Glomerular visceral epithelial cell (primary cell): ENCODE data around the gene USP22.
"Not testable (repeated sequence)": the region's sequence is repeated elsewhere in the genome, so short reads cannot be mapped to it uniquely, and the experiment has no call there.

Experiments
- DNase-seq: peaks from one replicate; pipeline ENCODE4 v3.0.0-alpha.2; 2016; ENCODE audit errors: extremely low spot score

Gene USP22

DNA sequence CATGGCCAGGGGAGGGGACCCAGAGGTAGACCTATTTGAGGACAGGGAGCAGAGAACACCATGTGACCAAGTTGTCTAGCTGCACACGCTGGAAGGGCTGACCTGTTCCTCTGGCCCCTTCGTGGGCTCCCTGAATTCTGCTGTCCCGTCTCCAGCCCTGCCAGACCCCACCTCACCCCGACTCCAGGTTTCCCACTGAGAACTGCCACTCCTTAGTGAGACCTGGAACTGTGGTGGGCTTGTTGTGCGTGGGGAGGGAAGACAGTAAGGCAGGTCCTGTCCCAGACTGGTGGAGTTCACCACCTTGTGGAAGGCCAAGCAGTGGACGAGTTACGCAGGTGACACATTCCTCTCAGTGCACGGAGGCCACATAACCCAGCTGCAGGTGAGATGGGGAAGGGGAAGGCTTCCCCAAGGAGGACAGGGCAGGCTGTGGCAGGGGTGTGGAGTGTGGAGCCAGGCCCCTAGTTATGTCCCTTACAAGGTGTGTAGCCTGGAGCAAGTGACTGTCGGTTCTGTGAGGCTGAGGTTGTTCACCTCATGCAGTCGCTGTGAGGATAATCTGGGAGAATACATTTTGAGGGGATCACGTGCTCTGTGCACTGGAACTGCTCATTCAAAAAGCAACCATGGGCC lies 54.7 kb downstream of the USP22 start:
- no peak for DNase-seq

- DNase-seq = no peak
Measured at GRCh38 chr17:20987511-20987910, 55.3 kb downstream of the USP22 start.

- DNase-seq = no peak
Measured at GRCh38 chr17:20986767-20987510, 55.9 kb downstream of the USP22 start.

DNA sequence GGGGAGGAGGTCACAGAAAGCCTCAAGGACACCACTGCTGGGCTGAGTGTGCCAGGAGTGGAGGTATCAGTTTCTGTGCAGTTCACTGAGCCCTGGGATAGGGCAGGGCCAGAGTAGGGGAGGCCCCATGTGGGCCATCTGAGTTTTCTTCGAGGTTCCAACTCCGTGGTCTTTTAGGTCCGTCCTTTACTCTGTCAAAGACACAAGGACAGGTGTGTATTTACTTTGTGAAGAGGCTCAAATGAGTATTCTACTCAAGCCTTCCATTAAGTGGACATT lies 59.5 kb downstream of the USP22 start:
- no peak for DNase-seq

DNA sequence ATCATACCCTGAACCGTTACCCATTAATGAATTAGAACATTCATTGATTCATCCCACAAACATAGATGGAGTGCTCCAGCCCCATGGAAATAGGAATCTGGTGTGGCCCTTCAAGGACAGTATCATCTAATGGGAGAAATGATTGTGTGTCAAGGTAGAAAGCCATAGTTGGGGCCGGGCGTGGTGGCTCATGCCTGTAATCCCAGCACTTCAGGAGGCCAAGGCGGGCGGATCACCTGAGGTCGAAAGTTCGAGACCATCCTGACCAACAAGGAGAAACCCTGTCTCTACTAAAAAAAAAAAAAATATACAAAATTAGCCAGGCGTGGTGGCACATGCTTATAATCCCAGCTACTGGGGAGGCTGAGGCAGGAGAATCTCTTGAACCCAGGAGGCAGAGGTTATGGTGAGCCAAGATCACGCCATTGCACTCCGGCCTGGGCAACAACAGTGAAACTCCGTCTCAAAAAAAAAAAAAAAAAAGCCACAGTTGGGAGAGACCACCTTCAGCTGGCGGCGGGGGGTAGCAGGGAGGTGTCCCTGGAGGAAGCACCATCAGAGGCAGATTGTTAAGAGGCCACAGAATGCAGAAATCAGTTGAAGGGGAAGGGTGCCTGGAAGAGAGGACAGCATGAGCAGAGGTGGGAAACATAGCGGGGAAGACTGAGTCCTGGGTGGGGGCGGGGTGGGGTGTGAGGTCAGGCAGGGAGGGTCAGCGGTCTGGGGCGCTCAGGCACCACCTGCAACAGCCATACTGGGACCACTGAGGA lies 60.0 kb downstream of the USP22 start:
- no peak for DNase-seq

- no peak for DNase-seq
Measured at GRCh38 chr17:20981046-20981920, 61.5 kb downstream of the USP22 start.

DNA sequence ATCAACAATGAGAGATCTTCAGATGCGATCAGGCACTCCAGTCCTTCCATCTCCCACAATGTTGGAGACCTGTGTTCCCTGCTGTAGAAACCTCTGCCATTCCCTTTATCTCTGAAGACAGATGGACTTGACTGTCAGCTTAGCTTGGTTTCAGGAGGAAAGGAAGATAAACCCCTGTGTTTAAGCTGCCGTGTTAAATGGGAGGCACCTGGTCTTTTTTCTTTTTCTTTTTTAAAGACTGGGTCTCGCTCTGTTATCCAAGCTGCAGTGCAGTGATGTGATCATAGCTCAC lies 63.1 kb downstream of the USP22 start:
- no peak for DNase-seq

- DNase-seq = not testable (repeated sequence)
Measured at GRCh38 chr17:20979007-20979791, 63.6 kb downstream of the USP22 start.

GRCh38 chr17:20977609-20978253 lies 65.1 kb downstream of the USP22 start:
- DNase-seq = not testable (repeated sequence)

DNA sequence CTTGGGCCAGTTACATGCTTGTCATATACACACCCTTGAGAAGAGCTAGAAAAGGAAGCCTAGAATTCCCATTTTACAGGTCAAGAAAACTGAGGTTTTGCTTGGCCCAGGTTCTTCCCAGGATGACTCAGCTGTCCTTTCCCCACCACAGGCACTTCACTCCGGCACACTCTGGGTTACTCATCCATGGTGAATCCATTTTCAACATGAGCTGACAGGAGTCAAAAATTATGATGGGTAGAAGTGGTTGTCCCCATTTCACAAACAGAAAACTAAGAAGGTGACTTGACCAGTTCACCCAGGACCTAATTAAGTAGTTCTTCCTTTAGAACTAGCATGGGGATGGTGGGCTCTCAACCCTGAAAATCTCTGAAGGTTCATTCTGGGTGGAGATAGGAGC lies 67.2 kb downstream of the USP22 start:
- no peak for DNase-seq

- DNase-seq = no peak
Measured at GRCh38 chr17:20970329-20970728, 72.5 kb downstream of the USP22 start.

DNA sequence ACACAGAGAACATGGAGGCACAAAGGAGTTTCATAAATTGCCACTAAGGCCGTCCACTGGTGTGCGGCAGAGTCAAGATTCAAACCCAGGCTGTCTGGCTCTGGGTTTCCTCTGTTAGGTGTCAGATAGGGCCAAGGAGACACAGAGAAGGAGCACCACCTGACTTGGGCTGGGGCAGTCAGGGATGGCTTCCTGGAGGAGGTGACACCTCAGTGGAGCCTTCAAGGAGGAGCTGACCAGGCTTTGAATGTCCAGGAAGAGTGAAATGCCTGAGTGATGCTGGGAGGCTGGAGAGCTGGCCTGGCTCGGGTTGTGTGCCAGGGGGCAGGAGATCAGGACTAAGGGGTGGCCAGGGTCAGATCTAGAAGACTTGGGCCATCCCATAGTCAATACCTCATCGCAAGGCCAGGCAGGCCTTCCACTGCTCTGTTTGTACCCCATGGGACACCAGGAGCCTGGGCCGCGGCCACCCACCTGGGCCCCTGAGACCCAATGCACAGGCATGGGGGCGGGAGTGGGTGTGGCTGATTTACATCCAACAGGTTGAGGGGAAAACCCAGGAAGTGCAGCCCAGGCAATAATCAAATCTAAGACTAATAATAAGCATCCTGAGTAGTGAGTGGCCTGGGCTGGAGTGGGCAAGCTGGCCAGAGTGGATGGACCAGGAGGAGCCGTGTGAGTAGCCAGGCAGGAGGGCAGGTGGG lies 73.7 kb downstream of the USP22 start:
- no peak for DNase-seq

- no peak for DNase-seq
Measured at GRCh38 chr17:20967776-20968175, 75.0 kb downstream of the USP22 start.

GRCh38 chr17:20966870-20967269 lies 75.9 kb downstream of the USP22 start:
- no peak for DNase-seq

DNA sequence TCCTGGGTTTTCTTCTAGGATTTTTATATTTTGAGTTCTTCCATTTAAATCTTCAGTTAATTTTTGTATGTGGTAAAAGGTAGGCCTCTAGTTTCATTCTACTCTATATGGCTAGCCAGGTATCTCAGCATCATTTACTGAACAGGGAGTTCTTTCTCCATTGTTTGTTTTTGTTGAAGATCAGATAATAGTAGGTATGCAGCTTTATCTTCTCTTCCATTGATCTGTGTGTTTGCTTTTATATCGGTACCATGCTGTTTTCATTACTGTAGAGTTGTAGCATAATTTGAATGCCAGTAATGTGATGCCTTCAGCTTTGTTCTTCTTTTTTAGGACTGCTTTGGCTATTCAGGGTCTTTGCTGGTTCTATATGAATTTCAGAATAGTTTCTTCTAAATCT lies 77.3 kb downstream of the USP22 start:
- DNase-seq = no peak

- DNase-seq = no peak
Measured at GRCh38 chr17:20961586-20961985, 81.2 kb downstream of the USP22 start.

GRCh38 chr17:20960871-20961270 lies 81.9 kb downstream of the USP22 start:
- DNase-seq = no peak

DNA sequence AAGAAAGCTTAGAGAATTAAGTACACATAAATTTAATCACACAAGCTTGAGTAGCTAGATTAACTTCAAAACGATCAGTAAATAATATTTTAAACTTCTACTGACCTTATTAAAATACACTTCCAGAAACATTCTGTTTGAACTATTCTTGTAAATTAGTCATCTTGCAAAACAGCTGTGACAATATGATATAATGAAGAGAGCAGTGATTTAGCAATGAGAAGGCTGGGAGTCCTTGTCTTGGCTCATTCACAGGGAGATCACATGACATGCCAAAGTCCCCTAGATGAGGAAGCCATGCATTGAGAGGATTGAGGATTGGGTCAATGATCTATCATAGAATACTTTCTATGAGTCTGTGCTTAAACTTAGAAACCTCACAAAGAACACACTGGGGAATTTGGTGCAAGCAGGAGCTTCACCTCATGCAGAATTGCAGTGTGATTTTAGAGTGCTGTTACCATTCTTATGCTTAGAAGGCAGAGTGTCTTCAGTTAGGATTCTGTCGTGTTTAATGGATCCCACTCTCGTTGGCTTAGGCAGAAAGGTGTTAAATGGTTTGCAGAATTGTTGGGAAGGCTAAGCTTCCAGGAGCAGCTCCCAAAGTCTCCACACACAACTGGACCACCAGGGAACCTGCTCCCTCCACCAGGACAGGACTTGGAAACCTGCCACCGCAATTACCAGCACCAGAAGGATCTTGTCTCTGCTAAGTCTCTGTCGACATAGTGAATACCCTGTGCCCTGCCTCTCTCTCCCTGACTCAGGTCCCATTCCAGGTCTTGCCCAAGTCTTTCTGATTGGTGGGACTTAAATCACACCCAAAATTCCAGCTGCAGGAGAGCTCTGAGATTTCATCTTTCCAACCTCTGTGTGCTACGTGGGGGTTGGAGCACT lies 87.1 kb downstream of the USP22 start:
- DNase-seq = no peak

GRCh38 chr17:20954794-20955193 lies 88.0 kb downstream of the USP22 start:
- no peak for DNase-seq
